HEK293 (cell line): Measurements from ENCODE around the gene MYO1D.
A peak's percentile ranks its signal among the peaks of the same experiment; 100 is the strongest.

Experiments used
- CTCF ChIA-PET: fragments of 350-600 bp; formaldehyde crosslinking; extraction: SDS; loops from one replicate; lab custom pipeline; 2021; ENCODE audit warnings: antibody characterized with exemption; lab: Yijun Ruan, JAX
- POLR2A ChIA-PET: fragments of 300-600 bp; formaldehyde crosslinking; extraction: SDS; loops from one replicate; lab custom pipeline; 2020; ENCODE audit warnings: antibody characterized with exemption, inconsistent platforms; lab: Yijun Ruan, JAX
- H3K27ac ChIP-seq: fragments of 200-500 bp; sonication (Bioruptor generic); 2 replicates; pipeline ENCODE4 v1.5.1; 2014; ENCODE audit warnings: low read depth, low read length, control low read depth, inconsistent platforms; ENCODE audit errors: extremely low read depth
- H3K36me3 ChIP-seq, 2 experiments: fragments of 200-500 bp in 1 of 2; sonication (Bioruptor generic) in 1 of 2; 1 replicate in 1 of 2; 2 replicates in 1 of 2; pipeline ENCODE4 v1.5.1; 2014 to 2017; ENCODE audit warnings: inconsistent platforms in 2 of 2, low read length in 2 of 2; ENCODE audit not compliant: control insufficient read depth in 2 of 2, insufficient read depth in 1 of 2
- H3K4me1 ChIP-seq: fragments of 200-500 bp; sonication (Bioruptor generic); 2 replicates; pipeline ENCODE4 v1.5.1; 2014; ENCODE audit warnings: mild to moderate bottlenecking, low read length, inconsistent platforms; ENCODE audit not compliant: control insufficient read depth, insufficient read depth
- H3K4me3 ChIP-seq: 2 replicates; pipeline ENCODE4 v1.5.1; 2011; ENCODE audit warnings: low read depth, mild to moderate bottlenecking, control low read depth, low read length, moderate library complexity
- H3K9me3 ChIP-seq: fragments of 200-500 bp; sonication (Bioruptor generic); 2 replicates; pipeline ENCODE4 v1.5.1; 2014; ENCODE audit warnings: low read depth, low read length, inconsistent platforms; ENCODE audit not compliant: control insufficient read depth, insufficient read depth
- BCL11B ChIP-seq: fragments of 450-650 bp; formaldehyde crosslinking; IDR thresholded peaks from 2 replicates; pipeline ENCODE4 v1.5.1; 2016; ENCODE audit warnings: low read depth, missing biosample characterization, missing genetic modification characterization
- HOXD13 ChIP-seq: sonication (generic); formaldehyde crosslinking; IDR thresholded peaks from 2 replicates; pipeline ENCODE4 v1.8.0; 2022; ENCODE audit warnings: missing genetic modification reagents, borderline replicate concordance
- KLF9 ChIP-seq: fragments of 450-650 bp; formaldehyde crosslinking; IDR thresholded peaks from 2 replicates; pipeline ENCODE4 v1.5.1; 2016; ENCODE audit warnings: missing biosample characterization, missing genetic modification characterization, low read depth
- SCRT2 ChIP-seq: fragments of 450-650 bp; formaldehyde crosslinking; IDR thresholded peaks from 2 replicates; pipeline ENCODE4 v1.5.1; 2016; ENCODE audit warnings: missing biosample characterization, missing genetic modification characterization
- YY2 ChIP-seq: fragments of 450-650 bp; formaldehyde crosslinking; IDR thresholded peaks from 2 replicates; pipeline ENCODE4 v1.5.1; 2016; ENCODE audit warnings: missing biosample characterization, missing genetic modification characterization
- ZBTB20 ChIP-seq: fragments of 450-650 bp; formaldehyde crosslinking; IDR thresholded peaks from 2 replicates; pipeline ENCODE4 v1.5.1; 2016; ENCODE audit warnings: missing biosample characterization, missing genetic modification characterization
- ZBTB8A ChIP-seq: fragments of 450-650 bp; formaldehyde crosslinking; IDR thresholded peaks from 2 replicates; pipeline ENCODE4 v1.5.1; 2016; ENCODE audit warnings: missing biosample characterization, missing genetic modification characterization
- ZIC2 ChIP-seq: fragments of 450-650 bp; formaldehyde crosslinking; IDR thresholded peaks from 2 replicates; pipeline ENCODE4 v1.5.1; 2016; ENCODE audit warnings: missing biosample characterization, missing genetic modification characterization
- ZNF175 ChIP-seq: fragments of 450-650 bp; formaldehyde crosslinking; IDR thresholded peaks from 2 replicates; pipeline ENCODE4 v1.5.1; 2016; ENCODE audit warnings: missing biosample characterization, missing genetic modification characterization
- ZNF211 ChIP-seq: fragments of 450-650 bp; formaldehyde crosslinking; IDR thresholded peaks from 2 replicates; pipeline ENCODE4 v1.5.1; 2016; ENCODE audit warnings: low read depth, missing biosample characterization, missing genetic modification characterization
- ZNF239 ChIP-seq: fragments of 450-650 bp; formaldehyde crosslinking; IDR thresholded peaks from 2 replicates; pipeline ENCODE4 v1.5.1; 2016; ENCODE audit warnings: missing biosample characterization, missing genetic modification characterization
- ZNF350 ChIP-seq: fragments of 450-650 bp; formaldehyde crosslinking; IDR thresholded peaks from 2 replicates; pipeline ENCODE4 v1.5.0; 2017; ENCODE audit warnings: missing biosample characterization, mild to moderate bottlenecking, missing genetic modification characterization
- ZNF366 ChIP-seq: fragments of 450-650 bp; formaldehyde crosslinking; conservative IDR thresholded peaks from 2 replicates; pipeline ENCODE4 v1.5.1; 2016; ENCODE audit warnings: missing biosample characterization, missing genetic modification characterization
- ZNF521 ChIP-seq: fragments of 450-650 bp; formaldehyde crosslinking; IDR thresholded peaks from 2 replicates; pipeline ENCODE4 v1.5.1; 2017; ENCODE audit warnings: missing biosample characterization, mild to moderate bottlenecking, missing genetic modification characterization
- ZNF561 ChIP-seq: fragments of 450-650 bp; IDR thresholded peaks from 2 replicates; pipeline ENCODE4 v1.5.1; 2018; ENCODE audit warnings: missing biosample characterization, missing genetic modification characterization, borderline replicate concordance
- ZNF600 ChIP-seq: fragments of 450-650 bp; formaldehyde crosslinking; IDR thresholded peaks from 2 replicates; pipeline ENCODE4 v1.5.1; 2016; ENCODE audit warnings: missing biosample characterization, missing genetic modification characterization
- ZNF664 ChIP-seq: fragments of 450-650 bp; formaldehyde crosslinking; IDR thresholded peaks from 2 replicates; pipeline ENCODE4 v1.5.1; 2016; ENCODE audit warnings: missing biosample characterization, missing genetic modification characterization
- ZNF76 ChIP-seq: fragments of 450-650 bp; formaldehyde crosslinking; IDR thresholded peaks from 2 replicates; pipeline ENCODE4; 2016; ENCODE audit warnings: low read depth, missing biosample characterization, missing genetic modification characterization, borderline replicate concordance
- ZNF791 ChIP-seq: fragments of 450-650 bp; formaldehyde crosslinking; IDR thresholded peaks from 2 replicates; pipeline ENCODE4 v1.5.1; 2016; ENCODE audit warnings: missing biosample characterization, missing genetic modification characterization
- ZNF843 ChIP-seq: fragments of 450-650 bp; formaldehyde crosslinking; IDR thresholded peaks from 2 replicates; pipeline ENCODE4 v1.5.1; 2016; ENCODE audit warnings: missing biosample characterization, missing genetic modification characterization
- ZSCAN30 ChIP-seq: fragments of 450-650 bp; IDR thresholded peaks from 2 replicates; pipeline ENCODE4 v1.5.1; 2018; ENCODE audit warnings: missing biosample characterization, mild to moderate bottlenecking, missing genetic modification characterization, moderate library complexity
- ZXDB ChIP-seq: fragments of 450-650 bp; formaldehyde crosslinking; IDR thresholded peaks from 2 replicates; pipeline ENCODE4 v1.5.1; 2016; ENCODE audit warnings: missing biosample characterization, missing genetic modification characterization
- TF ChIP-seq, protein P1 (sequence below): fragments of 450-650 bp; formaldehyde crosslinking; IDR thresholded peaks from 2 replicates; pipeline ENCODE4 v1.5.1; 2017; ENCODE audit warnings: missing biosample characterization, missing genetic modification characterization
- TF ChIP-seq, protein P2 (sequence below): fragments of 450-650 bp; formaldehyde crosslinking; optimal IDR thresholded peaks from 2 replicates; pipeline ENCODE3; 2016; ENCODE audit warnings: missing biosample characterization, mild to moderate bottlenecking, missing genetic modification characterization
- TF ChIP-seq, protein P3 (sequence below): fragments of 450-650 bp; formaldehyde crosslinking; IDR thresholded peaks from 2 replicates; pipeline ENCODE4 v1.5.1; 2016; ENCODE audit warnings: missing biosample characterization, missing genetic modification characterization
- TF ChIP-seq, protein P4 (sequence below): fragments of 450-650 bp; formaldehyde crosslinking; IDR thresholded peaks from 2 replicates; pipeline ENCODE4 v1.5.1; 2016; ENCODE audit warnings: missing biosample characterization, missing genetic modification characterization
- TF ChIP-seq, protein P5 (sequence below): fragments of 450-650 bp; formaldehyde crosslinking; IDR thresholded peaks from 2 replicates; pipeline ENCODE4 v1.5.1; 2016; ENCODE audit warnings: missing biosample characterization, missing genetic modification characterization
- TF ChIP-seq, protein P6 (sequence below): fragments of 450-650 bp; formaldehyde crosslinking; IDR thresholded peaks from 2 replicates; pipeline ENCODE4 v1.5.1; 2016; ENCODE audit warnings: missing biosample characterization, missing genetic modification characterization

MYO1D gene

DNA sequence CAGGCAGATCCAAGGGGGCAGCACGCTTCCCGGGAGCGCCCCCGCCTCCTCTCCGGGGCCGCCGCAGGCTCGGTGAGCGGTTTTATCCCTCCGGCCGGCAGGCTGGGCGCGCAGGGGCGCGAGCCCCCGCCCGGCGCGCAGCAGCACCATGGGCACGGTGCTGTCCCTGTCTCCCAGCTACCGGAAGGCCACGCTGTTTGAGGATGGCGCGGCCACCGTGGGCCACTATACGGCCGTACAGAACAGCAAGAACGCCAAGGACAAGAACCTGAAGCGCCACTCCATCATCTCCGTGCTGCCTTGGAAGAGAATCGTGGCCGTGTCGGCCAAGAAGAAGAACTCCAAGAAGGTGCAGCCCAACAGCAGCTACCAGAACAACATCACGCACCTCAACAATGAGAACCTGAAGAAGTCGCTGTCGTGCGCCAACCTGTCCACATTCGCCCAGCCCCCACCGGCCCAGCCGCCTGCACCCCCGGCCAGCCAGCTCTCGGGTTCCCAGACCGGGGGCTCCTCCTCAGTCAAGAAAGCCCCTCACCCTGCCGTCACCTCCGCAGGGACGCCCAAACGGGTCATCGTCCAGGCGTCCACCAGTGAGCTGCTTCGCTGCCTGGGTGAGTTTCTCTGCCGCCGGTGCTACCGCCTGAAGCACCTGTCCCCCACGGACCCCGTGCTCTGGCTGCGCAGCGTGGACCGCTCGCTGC lies 389.3 kb downstream of the MYO1D start:
- peaks cover 3 to 34% of the 10 kb centered on the region in 2 experiments; a peak in 2 of 3 replicates for H3K36me3 ChIP-seq
- ChIA-PET CTCF (interaction anchor here (0.7 to 1.8 kb wide), 10 partner anchors 9 to 579 kb away, joined by 3 to 6 read pairs (median 4); partner anchors contain the start of gene PSMD11), POLR2A (interaction anchor here (0.9 to 1.5 kb wide), 5 partner anchors 11 to 46 kb away, joined by 3 to 4 read pairs (median 3); no protein-coding TSS in a partner anchor)
- H3K27ac ChIP-seq, result peak overlapping the region; percentile 80; the same call in 1 of the 2 replicates
- no peaks in the 10 kb centered on the region for H3K9me3 ChIP-seq
- H3K4me3 ChIP-seq, result peak overlapping the region; percentile 40
- H3K4me1 ChIP-seq, result peaks cover 31% of the 10 kb centered on the region
- TF ChIP-seq ZIC2, result peak; percentile 46; the same call in 1 of the 2 replicates
- no peak for TF ChIP-seq ZNF561 (tag by site-specific recombination)
- peak; percentile 34; the same call in 1 of the 2 replicates for TF ChIP-seq ZXDB (tag by site-specific recombination)
- TF ChIP-seq, protein P1, sequence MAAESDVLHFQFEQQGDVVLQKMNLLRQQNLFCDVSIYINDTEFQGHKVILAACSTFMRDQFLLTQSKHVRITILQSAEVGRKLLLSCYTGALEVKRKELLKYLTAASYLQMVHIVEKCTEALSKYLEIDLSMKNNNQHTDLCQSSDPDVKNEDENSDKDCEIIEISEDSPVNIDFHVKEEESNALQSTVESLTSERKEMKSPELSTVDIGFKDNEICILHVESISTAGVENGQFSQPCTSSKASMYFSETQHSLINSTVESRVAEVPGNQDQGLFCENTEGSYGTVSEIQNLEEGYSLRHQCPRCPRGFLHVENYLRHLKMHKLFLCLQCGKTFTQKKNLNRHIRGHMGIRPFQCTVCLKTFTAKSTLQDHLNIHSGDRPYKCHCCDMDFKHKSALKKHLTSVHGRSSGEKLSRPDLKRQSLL, result peak; percentile 40; the same call in 1 of the 2 replicates
- no peak for TF ChIP-seq ZNF239 (tag by site-specific recombination)
- no peak for TF ChIP-seq YY2 (tag by site-specific recombination)
- TF ChIP-seq ZNF843 (tag by site-specific recombination), result no peak
- TF ChIP-seq, protein P2, sequence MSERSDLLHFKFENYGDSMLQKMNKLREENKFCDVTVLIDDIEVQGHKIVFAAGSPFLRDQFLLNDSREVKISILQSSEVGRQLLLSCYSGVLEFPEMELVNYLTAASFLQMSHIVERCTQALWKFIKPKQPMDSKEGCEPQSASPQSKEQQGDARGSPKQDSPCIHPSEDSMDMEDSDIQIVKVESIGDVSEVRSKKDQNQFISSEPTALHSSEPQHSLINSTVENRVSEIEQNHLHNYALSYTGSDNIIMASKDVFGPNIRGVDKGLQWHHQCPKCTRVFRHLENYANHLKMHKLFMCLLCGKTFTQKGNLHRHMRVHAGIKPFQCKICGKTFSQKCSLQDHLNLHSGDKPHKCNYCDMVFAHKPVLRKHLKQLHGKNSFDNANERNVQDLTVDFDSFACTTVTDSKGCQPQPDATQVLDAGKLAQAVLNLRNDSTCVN (tag by site-specific recombination), result peak; percentile 83
- TF ChIP-seq, protein P3, sequence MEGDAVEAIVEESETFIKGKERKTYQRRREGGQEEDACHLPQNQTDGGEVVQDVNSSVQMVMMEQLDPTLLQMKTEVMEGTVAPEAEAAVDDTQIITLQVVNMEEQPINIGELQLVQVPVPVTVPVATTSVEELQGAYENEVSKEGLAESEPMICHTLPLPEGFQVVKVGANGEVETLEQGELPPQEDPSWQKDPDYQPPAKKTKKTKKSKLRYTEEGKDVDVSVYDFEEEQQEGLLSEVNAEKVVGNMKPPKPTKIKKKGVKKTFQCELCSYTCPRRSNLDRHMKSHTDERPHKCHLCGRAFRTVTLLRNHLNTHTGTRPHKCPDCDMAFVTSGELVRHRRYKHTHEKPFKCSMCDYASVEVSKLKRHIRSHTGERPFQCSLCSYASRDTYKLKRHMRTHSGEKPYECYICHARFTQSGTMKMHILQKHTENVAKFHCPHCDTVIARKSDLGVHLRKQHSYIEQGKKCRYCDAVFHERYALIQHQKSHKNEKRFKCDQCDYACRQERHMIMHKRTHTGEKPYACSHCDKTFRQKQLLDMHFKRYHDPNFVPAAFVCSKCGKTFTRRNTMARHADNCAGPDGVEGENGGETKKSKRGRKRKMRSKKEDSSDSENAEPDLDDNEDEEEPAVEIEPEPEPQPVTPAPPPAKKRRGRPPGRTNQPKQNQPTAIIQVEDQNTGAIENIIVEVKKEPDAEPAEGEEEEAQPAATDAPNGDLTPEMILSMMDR (tag by site-specific recombination), result peak; percentile 61; the same call in 1 of the 2 replicates
- no peak for TF ChIP-seq HOXD13
- no peak for TF ChIP-seq ZNF664
- TF ChIP-seq ZNF366 (tag by site-specific recombination), result no peak
- peak; percentile 84 for TF ChIP-seq ZNF600 (tag by site-specific recombination)
- peak; percentile 30; the same call in 1 of the 2 replicates for TF ChIP-seq ZNF76
- no peak for TF ChIP-seq SCRT2 (tag by site-specific recombination)
- TF ChIP-seq, protein P4, sequence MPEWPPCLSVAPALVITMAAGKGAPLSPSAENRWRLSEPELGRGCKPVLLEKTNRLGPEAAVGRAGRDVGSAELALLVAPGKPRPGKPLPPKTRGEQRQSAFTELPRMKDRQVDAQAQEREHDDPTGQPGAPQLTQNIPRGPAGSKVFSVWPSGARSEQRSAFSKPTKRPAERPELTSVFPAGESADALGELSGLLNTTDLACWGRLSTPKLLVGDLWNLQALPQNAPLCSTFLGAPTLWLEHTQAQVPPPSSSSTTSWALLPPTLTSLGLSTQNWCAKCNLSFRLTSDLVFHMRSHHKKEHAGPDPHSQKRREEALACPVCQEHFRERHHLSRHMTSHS, result no peak
- TF ChIP-seq ZNF175, result no peak
- peak; percentile 48; the same call in 1 of the 2 replicates for TF ChIP-seq ZBTB20 (tag by site-specific recombination)
- no peak for TF ChIP-seq ZNF791 (tag by site-specific recombination)
- no peak for TF ChIP-seq ZNF521
- no peak for TF ChIP-seq ZSCAN30 (tag by site-specific recombination)
- TF ChIP-seq BCL11B (tag by site-specific recombination), result no peak
- peak; percentile 81 for TF ChIP-seq ZBTB8A (tag by site-specific recombination)
- TF ChIP-seq ZNF211 (tag by site-specific recombination), result no peak
- TF ChIP-seq, protein P5, sequence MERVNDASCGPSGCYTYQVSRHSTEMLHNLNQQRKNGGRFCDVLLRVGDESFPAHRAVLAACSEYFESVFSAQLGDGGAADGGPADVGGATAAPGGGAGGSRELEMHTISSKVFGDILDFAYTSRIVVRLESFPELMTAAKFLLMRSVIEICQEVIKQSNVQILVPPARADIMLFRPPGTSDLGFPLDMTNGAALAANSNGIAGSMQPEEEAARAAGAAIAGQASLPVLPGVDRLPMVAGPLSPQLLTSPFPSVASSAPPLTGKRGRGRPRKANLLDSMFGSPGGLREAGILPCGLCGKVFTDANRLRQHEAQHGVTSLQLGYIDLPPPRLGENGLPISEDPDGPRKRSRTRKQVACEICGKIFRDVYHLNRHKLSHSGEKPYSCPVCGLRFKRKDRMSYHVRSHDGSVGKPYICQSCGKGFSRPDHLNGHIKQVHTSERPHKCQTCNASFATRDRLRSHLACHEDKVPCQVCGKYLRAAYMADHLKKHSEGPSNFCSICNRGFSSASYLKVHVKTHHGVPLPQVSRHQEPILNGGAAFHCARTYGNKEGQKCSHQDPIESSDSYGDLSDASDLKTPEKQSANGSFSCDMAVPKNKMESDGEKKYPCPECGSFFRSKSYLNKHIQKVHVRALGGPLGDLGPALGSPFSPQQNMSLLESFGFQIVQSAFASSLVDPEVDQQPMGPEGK, result peak; percentile 38; the same call in 1 of the 2 replicates
- TF ChIP-seq KLF9 (tag by site-specific recombination), result 0 out of 2 replicates have a peak, but pooled peaks have one; percentile 23
- TF ChIP-seq ZNF350 (tag by site-specific recombination), result no peak
- TF ChIP-seq, protein P6, sequence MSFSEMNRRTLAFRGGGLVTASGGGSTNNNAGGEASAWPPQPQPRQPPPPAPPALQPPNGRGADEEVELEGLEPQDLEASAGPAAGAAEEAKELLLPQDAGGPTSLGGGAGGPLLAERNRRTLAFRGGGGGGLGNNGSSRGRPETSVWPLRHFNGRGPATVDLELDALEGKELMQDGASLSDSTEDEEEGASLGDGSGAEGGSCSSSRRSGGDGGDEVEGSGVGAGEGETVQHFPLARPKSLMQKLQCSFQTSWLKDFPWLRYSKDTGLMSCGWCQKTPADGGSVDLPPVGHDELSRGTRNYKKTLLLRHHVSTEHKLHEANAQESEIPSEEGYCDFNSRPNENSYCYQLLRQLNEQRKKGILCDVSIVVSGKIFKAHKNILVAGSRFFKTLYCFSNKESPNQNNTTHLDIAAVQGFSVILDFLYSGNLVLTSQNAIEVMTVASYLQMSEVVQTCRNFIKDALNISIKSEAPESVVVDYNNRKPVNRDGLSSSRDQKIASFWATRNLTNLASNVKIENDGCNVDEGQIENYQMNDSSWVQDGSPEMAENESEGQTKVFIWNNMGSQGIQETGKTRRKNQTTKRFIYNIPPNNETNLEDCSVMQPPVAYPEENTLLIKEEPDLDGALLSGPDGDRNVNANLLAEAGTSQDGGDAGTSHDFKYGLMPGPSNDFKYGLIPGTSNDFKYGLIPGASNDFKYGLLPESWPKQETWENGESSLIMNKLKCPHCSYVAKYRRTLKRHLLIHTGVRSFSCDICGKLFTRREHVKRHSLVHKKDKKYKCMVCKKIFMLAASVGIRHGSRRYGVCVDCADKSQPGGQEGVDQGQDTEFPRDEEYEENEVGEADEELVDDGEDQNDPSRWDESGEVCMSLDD, result no peak
